Ectodermal cell (in vitro differentiated cells): ENCODE measurements around the gene XRCC5.

Experiments used
- H3K27ac ChIP-seq: 2 replicates; pipeline ENCODE4 v1.7.0; 2013; ENCODE audit warnings: mild to moderate bottlenecking, low read depth, low read length; ENCODE audit not compliant: insufficient read depth, poor library complexity, severe bottlenecking
- H3K27me3 ChIP-seq: 2 replicates; pipeline ENCODE4 v1.7.0; 2013; ENCODE audit warnings: mild to moderate bottlenecking, low read length; ENCODE audit not compliant: insufficient read depth, control insufficient read depth, poor library complexity, severe bottlenecking
- H3K36me3 ChIP-seq: one replicate; pipeline ENCODE4 v1.7.0; 2013; ENCODE audit warnings: low read length; ENCODE audit not compliant: control insufficient read depth, insufficient read depth
- H3K4me1 ChIP-seq: one replicate; pipeline ENCODE4 v1.7.0; 2013; ENCODE audit warnings: low read length; ENCODE audit not compliant: control insufficient read depth, insufficient read depth
- H3K4me3 ChIP-seq: 2 replicates; pipeline ENCODE4 v1.7.0; 2013; ENCODE audit warnings: low read depth, low read length, control low read depth; ENCODE audit not compliant: insufficient read depth
- H3K9me3 ChIP-seq: 2 replicates; pipeline ENCODE4 v1.7.0; 2013; ENCODE audit warnings: mild to moderate bottlenecking, low read length, moderate library complexity; ENCODE audit not compliant: control insufficient read depth
- WGBS, 2 experiments: methylation state at CpG; one replicate each; pipeline ENCODE4 v1.1.7; 2013; ENCODE audit warnings: missing lambda C conversion rate in 2 of 2; 5-methylcytosine and 5-hydroxymethylcytosine counted together

XRCC5 gene

DNA sequence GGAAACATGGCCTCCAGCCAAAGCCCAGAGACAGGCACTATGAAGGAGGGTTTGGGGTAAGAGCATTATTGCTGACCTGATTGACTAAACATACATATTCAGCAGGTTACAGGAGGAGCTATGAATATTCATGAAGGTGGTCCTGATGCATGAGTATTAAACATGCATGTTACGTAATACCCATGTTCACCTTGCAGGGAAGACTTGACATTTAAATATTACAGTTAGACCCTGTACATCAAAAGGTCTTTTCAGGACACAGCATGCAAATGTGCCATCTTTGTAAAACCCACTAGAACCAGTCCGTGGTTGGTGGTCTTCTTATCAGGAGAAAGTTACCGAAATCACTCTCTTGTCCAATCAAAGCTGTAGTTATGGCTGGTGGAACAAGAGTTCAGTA, 59.9 kb downstream of the XRCC5 start:
- no peak overlapping the region for H3K4me3 ChIP-seq
- no peak overlapping the region for H3K27ac ChIP-seq
- 95 to 100% methylated on average over 3 of the region's 3 CpGs for WGBS, 2 experiments
- no peaks in the 10 kb centered on the region for H3K27me3 ChIP-seq
- no peaks in the 10 kb centered on the region for H3K9me3 ChIP-seq
- peaks cover 36% of the 10 kb centered on the region for H3K36me3 ChIP-seq
- no peaks in the 10 kb centered on the region for H3K4me1 ChIP-seq

DNA sequence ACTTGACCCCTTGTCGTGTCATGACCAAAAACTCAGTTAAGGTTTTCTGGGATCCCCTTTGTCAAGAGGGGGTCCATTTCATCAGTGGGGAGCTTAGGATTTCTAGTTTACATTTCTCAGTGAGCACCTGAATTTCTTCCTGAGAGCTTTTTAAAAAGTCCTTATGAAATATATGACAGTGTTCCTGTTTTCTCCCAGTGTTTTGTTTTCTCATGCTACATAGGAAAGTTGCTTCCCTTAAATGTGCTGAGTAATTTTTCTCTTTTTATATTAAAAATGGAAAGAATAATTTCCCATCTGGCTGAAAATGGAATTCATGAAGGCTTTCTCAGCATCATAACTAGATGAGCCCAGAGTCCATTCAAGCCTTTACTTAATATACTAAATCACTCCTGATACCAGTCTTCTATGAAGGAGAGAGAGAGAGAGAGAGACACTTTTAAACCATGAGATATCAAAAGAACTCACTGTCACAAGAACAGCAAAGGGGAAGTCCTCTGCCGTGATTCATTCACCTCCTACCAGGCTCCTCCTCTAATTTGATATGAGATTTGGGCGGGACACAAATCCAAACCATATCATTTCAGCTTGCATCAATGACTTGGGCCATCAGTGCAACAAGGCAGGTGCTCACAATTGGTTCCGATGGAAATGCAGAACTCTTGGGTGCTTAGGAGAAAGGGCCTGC, 61.1 kb downstream of the XRCC5 start:
- Histone ChIP-seq H3K4me3 (no peak overlapping the region), H3K27ac (no peak overlapping the region), H3K36me3 (peaks cover 42% of the 10 kb centered on the region), H3K27me3 (no peaks in the 10 kb centered on the region), H3K4me1 (no peaks in the 10 kb centered on the region), H3K9me3 (no peaks in the 10 kb centered on the region)
- WGBS, 2 experiments: 93 to 95% methylated on average over 4 of the region's 4 CpGs

DNA sequence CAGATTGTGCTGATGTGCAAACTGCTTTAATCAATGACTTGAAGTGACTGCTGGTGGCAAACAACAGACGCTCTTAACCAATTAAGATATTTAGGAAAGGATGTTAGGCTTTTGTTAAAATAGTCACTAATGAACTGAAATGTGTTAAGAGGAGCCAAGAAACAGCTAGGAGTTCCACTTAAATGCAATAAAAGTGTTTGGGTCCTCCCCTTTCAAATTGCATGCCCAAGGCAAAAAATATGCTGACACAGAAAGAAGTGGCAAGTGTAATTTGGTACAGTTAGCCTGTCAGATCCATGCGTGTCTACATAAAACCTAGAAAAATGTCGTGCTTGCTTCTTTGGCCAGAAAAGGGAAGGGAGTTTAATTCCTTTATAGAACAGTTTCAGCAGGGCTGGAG, 61.9 kb downstream of the XRCC5 start:
- Histone ChIP-seq H3K27ac (no peak overlapping the region), H3K4me1 (no peaks in the 10 kb centered on the region), H3K36me3 (peaks cover 42% of the 10 kb centered on the region), H3K4me3 (no peak overlapping the region), H3K27me3 (no peaks in the 10 kb centered on the region), H3K9me3 (no peaks in the 10 kb centered on the region)
- WGBS, 2 experiments: 97 to 98% methylated on average over 3 of the region's 3 CpGs

DNA sequence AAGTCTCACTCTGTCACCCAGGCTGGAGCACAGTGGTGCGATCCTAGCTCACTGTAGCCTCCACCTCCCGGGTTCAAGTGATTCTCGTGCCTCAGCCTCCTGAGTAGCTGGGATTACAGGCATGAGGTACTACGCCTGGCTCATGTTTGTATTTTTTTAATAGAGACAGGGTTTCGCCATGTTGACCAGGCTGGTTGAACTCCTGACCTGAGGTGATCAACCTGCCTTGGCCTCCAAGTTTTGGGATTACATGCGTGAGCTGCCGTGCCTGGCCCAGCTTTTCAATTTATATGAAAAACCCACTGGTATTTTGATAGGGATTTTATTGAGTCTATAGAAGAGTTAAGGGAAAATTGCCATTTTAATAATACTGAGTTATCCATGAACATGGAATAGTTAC, 63.3 kb downstream of the XRCC5 start:
- WGBS, 2 experiments: 94 to 96% methylated on average over 7 of the region's 7 CpGs

DNA sequence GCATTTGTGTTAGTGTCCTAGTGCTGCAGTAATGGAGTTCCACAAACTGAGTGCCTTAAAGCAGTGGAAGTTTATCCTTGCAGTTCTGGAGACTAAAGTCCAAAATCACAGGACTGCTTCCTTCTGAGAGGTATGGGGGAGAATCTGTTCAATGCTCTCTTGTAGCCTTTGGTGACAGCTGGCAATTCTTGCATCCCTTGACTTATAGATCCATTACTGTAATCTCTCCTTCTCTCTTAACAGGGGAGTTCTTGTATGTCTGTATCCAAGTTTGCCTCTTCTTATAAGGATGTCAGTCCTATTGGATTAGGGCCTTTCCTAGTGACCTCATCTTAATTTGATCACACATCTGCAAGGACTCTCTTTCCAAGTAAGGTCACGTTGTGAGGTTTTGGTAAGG, 69.9 kb downstream of the XRCC5 start:
- H3K4me3 ChIP-seq: no peak overlapping the region
- H3K36me3 ChIP-seq: peaks cover 28% of the 10 kb centered on the region
- no peak overlapping the region for H3K27ac ChIP-seq
- peaks cover 5% of the 10 kb centered on the region for H3K4me1 ChIP-seq
- no peaks in the 10 kb centered on the region for H3K9me3 ChIP-seq
- 86 to 92% methylated on average over 1 of the region's 1 CpG for WGBS, 2 experiments
- H3K27me3 ChIP-seq: no peaks in the 10 kb centered on the region

More for the DNA sequence above, 63.3 kb downstream of the XRCC5 start:
- Histone ChIP-seq H3K27ac (no peak overlapping the region), H3K9me3 (no peaks in the 10 kb centered on the region), H3K36me3 (peaks cover 42% of the 10 kb centered on the region), H3K27me3 (no peaks in the 10 kb centered on the region), H3K4me1 (no peaks in the 10 kb centered on the region), H3K4me3 (no peak overlapping the region)

DNA sequence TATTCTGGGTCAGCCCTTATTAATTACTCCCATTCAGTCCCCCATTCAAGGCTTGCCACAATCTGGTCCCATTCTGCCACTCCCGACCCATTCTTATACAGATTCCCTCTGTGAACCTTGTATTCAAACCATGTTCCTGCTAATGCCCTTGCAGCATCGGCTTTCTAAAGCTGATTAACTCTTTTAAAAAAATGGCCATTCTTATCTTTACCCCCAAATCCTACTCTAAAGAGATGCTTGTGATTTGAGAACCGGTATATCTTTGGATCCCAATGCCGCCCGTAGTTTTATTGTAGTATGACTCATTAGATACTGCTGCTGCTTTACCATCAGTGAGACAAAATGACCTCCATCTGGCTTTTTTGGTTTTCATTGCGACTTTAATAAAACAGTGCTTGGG, 72.2 kb downstream of the XRCC5 start:
- no peaks in the 10 kb centered on the region for H3K9me3 ChIP-seq

DNA sequence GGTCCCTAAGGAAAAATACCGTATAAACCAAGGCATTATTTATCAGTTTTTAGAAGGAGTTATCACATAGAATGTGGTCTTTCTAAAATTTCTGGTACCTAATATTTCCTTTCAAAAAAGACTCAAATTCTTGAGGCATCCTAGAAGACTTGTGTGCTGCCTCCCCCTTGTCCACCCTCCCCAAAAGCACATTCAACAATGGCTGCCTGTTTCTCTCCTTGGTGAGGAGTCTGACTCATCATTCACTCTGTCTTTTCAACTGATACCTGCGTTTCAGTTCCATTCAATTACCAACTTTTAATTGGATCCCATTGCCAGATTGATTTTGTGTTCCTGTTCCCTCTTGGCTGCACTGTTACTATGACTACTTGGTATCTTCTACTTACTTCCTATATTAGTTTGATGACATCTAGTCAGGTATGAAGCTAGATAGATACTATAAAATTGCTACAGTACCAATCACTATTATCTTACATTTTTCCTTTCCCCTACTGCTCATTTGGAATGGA, 72.9 kb downstream of the XRCC5 start:
- no peaks in the 10 kb centered on the region for H3K9me3 ChIP-seq
- H3K27me3 ChIP-seq: no peaks in the 10 kb centered on the region
- no peak overlapping the region for H3K4me3 ChIP-seq
- peaks cover 10% of the 10 kb centered on the region for H3K4me1 ChIP-seq
- peaks cover 19% of the 10 kb centered on the region for H3K36me3 ChIP-seq
- H3K27ac ChIP-seq: no peak overlapping the region
- WGBS, 2 experiments: 86 to 88% methylated on average over 2 of the region's 2 CpGs

More for the DNA sequence above, 72.2 kb downstream of the XRCC5 start:
- Histone ChIP-seq H3K27me3 (no peaks in the 10 kb centered on the region), H3K27ac (no peak overlapping the region), H3K4me3 (no peak overlapping the region), H3K4me1 (peaks cover 10% of the 10 kb centered on the region), H3K36me3 (peaks cover 19% of the 10 kb centered on the region)
- WGBS, 2 experiments: 64 to 74% methylated on average over 6 of the region's 6 CpGs

DNA sequence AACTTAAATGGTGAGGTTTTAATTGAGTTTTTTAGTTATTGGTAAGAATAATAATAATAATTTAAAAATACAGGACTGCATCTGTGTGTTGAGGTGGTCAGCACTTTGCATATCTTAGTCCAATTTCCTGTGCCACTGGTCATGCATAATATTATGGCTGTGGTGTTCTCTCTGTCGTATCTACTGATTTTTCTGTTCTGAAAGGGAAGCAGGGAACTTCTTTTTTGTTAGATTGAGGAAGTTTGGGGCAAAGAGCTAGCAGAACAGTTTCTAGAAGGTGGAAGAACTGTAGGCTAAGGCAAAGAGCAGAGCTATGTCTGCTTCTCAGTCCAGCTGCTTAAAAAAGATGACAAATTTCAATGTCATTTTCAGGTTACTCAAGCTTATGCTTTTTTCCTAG, 74.3 kb downstream of the XRCC5 start:
- WGBS, 2 experiments: 76 to 90% methylated on average over 1 of the region's 1 CpG
- Histone ChIP-seq H3K36me3 (peaks cover 19% of the 10 kb centered on the region), H3K27ac (no peak overlapping the region), H3K27me3 (no peaks in the 10 kb centered on the region), H3K9me3 (no peaks in the 10 kb centered on the region), H3K4me1 (peaks cover 17% of the 10 kb centered on the region), H3K4me3 (no peak overlapping the region)

DNA sequence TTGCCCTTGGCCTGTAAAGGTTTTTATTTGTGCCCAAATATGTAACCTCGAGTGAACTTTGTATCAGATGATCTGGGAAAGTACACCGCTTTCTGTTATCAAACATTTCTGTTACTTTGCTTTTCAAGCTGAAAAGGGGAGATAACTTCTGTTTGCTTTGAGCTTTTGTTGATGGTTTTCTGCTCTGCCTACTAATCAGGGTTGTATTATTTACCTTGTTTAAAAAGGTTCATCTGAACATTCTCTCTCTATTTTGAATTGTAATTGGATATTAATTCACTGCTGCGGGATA, 79.4 kb downstream of the XRCC5 start:
- H3K36me3 ChIP-seq: peaks cover 18% of the 10 kb centered on the region
- H3K4me1 ChIP-seq: peaks cover 16% of the 10 kb centered on the region
- H3K27me3 ChIP-seq: no peaks in the 10 kb centered on the region
- WGBS, 2 experiments: 95 to 97% methylated on average over 3 of the region's 3 CpGs
- H3K4me3 ChIP-seq: no peak overlapping the region
- peak overlapping the region; percentile 20 for H3K27ac ChIP-seq
- H3K9me3 ChIP-seq: no peaks in the 10 kb centered on the region

DNA sequence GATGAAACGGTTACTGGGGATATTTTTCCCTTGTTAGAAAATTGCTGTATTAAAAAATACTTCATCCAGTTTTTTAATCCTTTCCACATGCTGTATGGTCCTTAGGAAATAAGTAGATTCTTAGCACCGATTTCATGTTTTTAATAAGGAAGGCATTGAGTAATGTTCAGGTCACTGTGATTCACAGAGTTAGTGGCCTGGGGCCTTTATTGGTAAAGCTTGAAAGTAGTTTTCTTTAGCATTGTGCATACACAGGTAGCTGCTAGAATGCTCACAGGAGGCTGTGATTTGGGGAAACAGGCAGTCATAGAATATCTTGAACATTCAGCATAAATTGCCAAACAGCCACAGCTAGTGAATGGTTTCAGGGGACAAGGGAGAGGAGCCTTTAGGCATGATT, 79.8 kb downstream of the XRCC5 start:
- Histone ChIP-seq H3K27ac (no peak overlapping the region), H3K27me3 (no peaks in the 10 kb centered on the region), H3K9me3 (no peaks in the 10 kb centered on the region), H3K4me1 (peaks cover 12% of the 10 kb centered on the region), H3K36me3 (peaks cover 18% of the 10 kb centered on the region), H3K4me3 (no peak overlapping the region)
- 93 to 99% methylated on average over 1 to 2 of the region's 2 CpGs for WGBS, 2 experiments

DNA sequence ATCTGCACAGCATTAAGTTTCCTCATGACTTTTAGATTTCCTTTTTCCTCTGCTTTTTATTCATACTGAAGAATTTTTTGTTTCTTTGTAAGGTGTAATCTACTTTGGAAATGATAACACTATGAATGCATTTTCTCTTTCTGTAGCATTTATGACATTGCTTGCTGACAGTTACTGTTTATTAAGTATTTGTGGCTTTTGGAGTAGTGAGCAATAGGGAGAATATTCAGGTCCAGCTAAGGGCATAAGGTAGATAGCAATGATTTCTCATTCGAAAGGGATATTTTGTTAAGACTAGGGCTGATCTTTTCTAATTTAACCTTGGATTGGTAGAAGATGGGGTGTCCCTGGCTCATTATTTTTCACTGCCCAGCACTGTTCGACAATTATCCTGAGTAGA, 80.3 kb downstream of the XRCC5 start:
- no peaks in the 10 kb centered on the region for H3K9me3 ChIP-seq
- peaks cover 12% of the 10 kb centered on the region for H3K4me1 ChIP-seq
- peaks cover 18% of the 10 kb centered on the region for H3K36me3 ChIP-seq
- no peak overlapping the region for H3K27ac ChIP-seq
- WGBS, 2 experiments: 92 to 94% methylated on average over 2 of the region's 2 CpGs
- H3K27me3 ChIP-seq: no peaks in the 10 kb centered on the region
- H3K4me3 ChIP-seq: no peak overlapping the region
